Hypothalamus (tissue), 51 donors: ENCODE data around the gene NME8.
A peak's percentile ranks its signal among the peaks of the same experiment; 100 is the strongest.

ENCODE experiments used
- DNase-seq, 51 donors: peaks; one replicate each; lab custom pipeline; 2025; lab: John Stamatoyannopoulos, UW

NME8 gene

GRCh38 chr7:37930226-37930948 is 82.0 kb downstream of the NME8 start:
- DNase-seq, result no peak

GRCh38 chr7:37932543-37932942 is 84.1 kb downstream of the NME8 start:
- no peak for DNase-seq

GRCh38 chr7:37933018-37933566 is 84.7 kb downstream of the NME8 start:
- DNase-seq, result no peak

- DNase-seq, result peak in 28 of 51 donors; percentile 6 to 54 (median 32)
Observed at GRCh38 chr7:37942934-37943610, 94.7 kb downstream of the NME8 start.

- peak in 10 of 51 donors; percentile 1 to 51 (median 10) for DNase-seq
Observed at GRCh38 chr7:37943905-37944736, 95.7 kb downstream of the NME8 start.

- no peak for DNase-seq
Observed at GRCh38 chr7:37944737-37945054, 96.3 kb downstream of the NME8 start.

- DNase-seq, result no peak
Observed at GRCh38 chr7:37945336-37945735, 96.9 kb downstream of the NME8 start.

GRCh38 chr7:37947138-37947940 is 98.9 kb downstream of the NME8 start:
- DNase-seq, result no peak

GRCh38 chr7:37947941-37948210 is 99.5 kb downstream of the NME8 start:
- no peak for DNase-seq
